ENCODE results near the gene ST6GALNAC1.

The ST6GALNAC1 gene

DNA sequence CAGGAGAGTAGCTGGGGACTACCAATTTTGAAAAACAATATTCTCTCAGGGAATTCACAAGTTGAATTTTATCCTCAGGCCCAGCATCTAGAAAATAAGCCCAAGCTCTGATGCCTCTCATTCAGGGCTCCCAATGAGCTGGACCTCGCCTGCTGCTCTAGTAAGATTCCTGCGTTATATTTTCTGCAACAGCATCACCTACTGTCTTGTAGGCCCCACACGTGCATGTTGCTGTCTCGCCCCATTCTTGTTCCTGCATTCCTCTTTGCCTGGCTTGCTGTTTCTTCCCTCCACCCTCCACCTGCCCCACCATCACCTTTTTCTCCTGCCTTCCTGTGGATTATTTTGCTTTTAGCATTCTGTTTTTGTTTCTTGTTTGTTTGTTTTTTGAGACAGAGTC, 49.6 kb downstream of the ST6GALNAC1 start:
- TF ChIP-seq CTCF (IDR thresholded peaks at IDR 0.05): no peak

DNA sequence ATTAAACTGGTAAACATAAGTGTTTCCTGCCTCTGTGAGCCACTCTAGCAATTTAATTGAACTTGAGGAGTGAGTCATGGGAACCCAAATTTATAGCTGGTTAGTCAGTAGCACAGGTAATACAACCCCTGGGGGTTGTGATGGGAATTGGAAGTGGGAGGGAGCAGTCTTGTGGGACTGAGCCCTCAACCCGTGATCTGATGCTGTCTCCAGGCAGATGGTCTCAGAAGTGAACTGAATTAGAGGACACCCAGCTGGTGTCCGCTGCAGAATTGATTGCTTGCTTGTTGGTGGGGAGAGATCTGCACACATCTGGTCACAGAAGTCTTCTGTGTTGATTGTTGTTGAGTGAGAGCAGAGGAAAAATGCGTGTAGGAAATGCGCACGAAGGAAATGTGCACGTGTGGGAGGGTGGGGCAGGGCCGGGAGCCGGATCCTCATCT, 50.2 kb downstream of the ST6GALNAC1 start:
- no peak for TF ChIP-seq CTCF (IDR thresholded peaks at IDR 0.05)

- no peak for TF ChIP-seq CTCF (IDR thresholded peaks at IDR 0.05)
These were observed 55.4 kb downstream of the ST6GALNAC1 start for GRCh38 chr17:76588182-76588581.

GRCh38 chr17:76586741-76587487, 56.6 kb downstream of the ST6GALNAC1 start:
- no peak for TF ChIP-seq CTCF (IDR thresholded peaks at IDR 0.05)

- TF ChIP-seq CTCF (IDR thresholded peaks at IDR 0.05): peak; percentile 32; the same call in 1 of the 2 replicates
These were observed 57.6 kb downstream of the ST6GALNAC1 start, which contains the start of gene ST6GALNAC2 for GRCh38 chr17:76585649-76586593. Gene ST6GALNAC2 (minus strand): TSS chr17:76585860. CDS start chr17:76585808, 52 bp downstream.

- TF ChIP-seq CTCF (IDR thresholded peaks at IDR 0.05): no peak
These were observed 58.4 kb downstream of the ST6GALNAC1 start for GRCh38 chr17:76585033-76585648.

GRCh38 chr17:76584427-76585032, 59.0 kb downstream of the ST6GALNAC1 start:
- TF ChIP-seq CTCF (IDR thresholded peaks at IDR 0.05): no peak
